Fibroblast of mammary gland (primary cell): ENCODE measurements around the gene BAZ2B.
"Not testable (repeated sequence)": the region's sequence is repeated elsewhere in the genome, so short reads cannot be mapped to it uniquely, and the experiment has no call there.

Experiments
- DNase-seq: peaks from one replicate; pipeline ENCODE4 v3.0.0-alpha.2; 2010; ENCODE audit warnings: low read depth
- H3K4me3 ChIP-seq: 2 replicates; pipeline ENCODE4 v1.5.1; 2011; ENCODE audit warnings: low read depth, mild to moderate bottlenecking, low read length, moderate library complexity; ENCODE audit not compliant: control insufficient read depth
- CTCF ChIP-seq: conservative IDR thresholded peaks from 2 replicates; pipeline ENCODE4 v1.5.1; 2011; ENCODE audit warnings: low read depth, low read length, inconsistent platforms; ENCODE audit not compliant: control insufficient read depth, insufficient read depth

BAZ2B gene

GRCh38 chr2:159402790-159403189 lies 213.6 kb downstream of the BAZ2B start:
- DNase-seq, result no peak
- TF ChIP-seq CTCF, result no peak
- H3K4me3 ChIP-seq, result no peak overlapping the region

- not testable (repeated sequence) for DNase-seq, H3K4me3 ChIP-seq
These were observed 214.2 kb downstream of the BAZ2B start for GRCh38 chr2:159402160-159402559.

- TF ChIP-seq CTCF, result no peak
- peak; percentile 11 for DNase-seq
- H3K4me3 ChIP-seq, result no peak overlapping the region
These were observed 216.5 kb downstream of the BAZ2B start for GRCh38 chr2:159399716-159400415.

GRCh38 chr2:159396799-159397198 lies 219.5 kb downstream of the BAZ2B start:
- DNase-seq, result no peak
- TF ChIP-seq CTCF, result no peak

GRCh38 chr2:159382447-159383028 lies 233.8 kb downstream of the BAZ2B start:
- no peak for DNase-seq
- no peak overlapping the region for H3K4me3 ChIP-seq
- no peak for TF ChIP-seq CTCF

More at GRCh38 chr2:159396799-159397198, 219.5 kb downstream of the BAZ2B start:
- H3K4me3 ChIP-seq, result no peak overlapping the region

GRCh38 chr2:159381574-159381973 lies 234.8 kb downstream of the BAZ2B start:
- TF ChIP-seq CTCF, result no peak
- no peak for DNase-seq
- H3K4me3 ChIP-seq, result no peak overlapping the region

GRCh38 chr2:159380685-159381239 lies 235.6 kb downstream of the BAZ2B start:
- no peak for TF ChIP-seq CTCF
- DNase-seq, result no peak

More at GRCh38 chr2:159380685-159381239, 235.6 kb downstream of the BAZ2B start:
- no peak overlapping the region for H3K4me3 ChIP-seq
